Activated T-helper 17 cell treated with anti-CD3 and anti-CD28 coated beads, Interleukin-2, amount 50 U/mL, for 72 hours (primary cell): ENCODE results near the gene IQCB1. TPM values are rescaled to one million over a fixed set of nuclear protein-coding genes. Genes with fewer than 3 reads are reported as not detected.
"Not testable (repeated sequence)": the region's sequence is repeated elsewhere in the genome, so short reads cannot be mapped to it uniquely, and the experiment has no call there.

ENCODE experiments used
- ATAC-seq: fragments of 150-1000 bp; cut with Tn5 transposase; replicated peaks from 2 replicates; pipeline ENCODE4 v1.10.0; 2021; ENCODE audit warnings: mild to moderate bottlenecking, moderate library complexity
- H3K27ac Mint-ChIP-seq: one replicate; pipeline ENCODE4 v1.8.0; 2022; ENCODE audit warnings: mixed read lengths
- H3K27me3 Mint-ChIP-seq: one replicate; pipeline ENCODE4 v1.8.0; 2022; ENCODE audit warnings: mixed read lengths
- H3K36me3 Mint-ChIP-seq: one replicate; pipeline ENCODE4 v1.8.0; 2022; ENCODE audit warnings: low read depth, mild to moderate bottlenecking, mixed read lengths
- H3K4me1 Mint-ChIP-seq: one replicate; pipeline ENCODE4 v1.8.0; 2022; ENCODE audit warnings: mixed read lengths
- H3K4me3 Mint-ChIP-seq: one replicate; pipeline ENCODE4 v1.8.0; 2022; ENCODE audit warnings: mild to moderate bottlenecking, mixed read lengths
- H3K9me3 Mint-ChIP-seq: one replicate; pipeline ENCODE4 v1.8.0; 2022; ENCODE audit warnings: mixed read lengths
- total RNA-seq, 2 donors: library from RNA; stranded (reverse); gene quantifications; one replicate each; pipeline ENCODE4 v1.2.3, GENCODE V29; 2022

Gene IQCB1
- total RNA-seq, 2 donors from 2014 or later, result 41.7 to 47.5 TPM

DNA sequence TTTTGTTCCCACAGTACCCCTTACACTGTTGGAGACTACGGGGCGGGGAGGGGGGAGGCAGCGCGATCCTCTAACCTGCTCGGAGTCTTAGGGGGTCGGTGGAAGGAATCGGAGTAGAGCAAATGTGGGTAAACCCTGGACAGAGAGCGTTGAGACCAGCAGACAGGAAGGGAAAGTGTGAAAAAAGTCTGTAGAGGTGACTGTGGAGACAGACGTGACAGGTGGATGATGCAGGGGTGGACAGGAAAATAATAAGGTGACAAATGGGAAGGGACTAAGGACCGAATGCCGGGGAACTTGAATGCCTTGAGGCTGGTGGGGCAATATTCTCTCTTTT lies 573 bp upstream of the IQCB1 start:
- H3K27me3 Mint-ChIP-seq, result no peaks in the 10 kb centered on the region
- H3K27ac Mint-ChIP-seq, result peak overlapping the region; percentile 92
- peaks cover 46% of the 10 kb centered on the region for H3K36me3 Mint-ChIP-seq
- no peaks in the 10 kb centered on the region for H3K9me3 Mint-ChIP-seq
- peak overlapping the region; percentile 93 for H3K4me3 Mint-ChIP-seq
- ATAC-seq, result peak; percentile 37
- H3K4me1 Mint-ChIP-seq, result peaks cover 12% of the 10 kb centered on the region

DNA sequence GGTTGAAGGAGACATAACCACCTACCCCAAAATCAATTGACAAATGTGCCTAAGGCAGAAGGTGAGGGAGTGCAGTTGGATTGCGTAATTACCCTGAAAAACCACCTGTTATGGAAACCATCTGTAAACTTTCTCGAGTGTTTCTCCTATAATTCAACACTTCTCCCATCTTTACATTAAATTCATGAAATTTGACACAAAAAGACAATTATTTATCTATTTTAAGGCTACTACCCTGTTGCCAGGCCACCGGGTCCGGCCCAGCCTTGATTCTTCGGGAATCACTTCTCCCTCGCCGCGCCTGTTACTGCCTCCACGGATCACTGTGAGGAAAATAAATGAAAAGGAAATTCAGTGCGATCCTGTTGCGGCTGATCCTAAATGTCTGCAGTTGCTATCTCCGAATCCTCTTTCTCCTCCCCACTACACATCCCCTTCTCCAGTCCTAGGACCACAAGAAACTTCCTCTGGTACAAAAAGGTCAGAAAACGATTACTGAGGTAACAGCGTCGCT lies 646 bp downstream of the IQCB1 start:
- peak overlapping the region; percentile 93 for H3K4me3 Mint-ChIP-seq
- H3K9me3 Mint-ChIP-seq, result no peaks in the 10 kb centered on the region
- H3K4me1 Mint-ChIP-seq, result peaks cover 12% of the 10 kb centered on the region
- H3K27ac Mint-ChIP-seq, result peak overlapping the region; percentile 92
- H3K36me3 Mint-ChIP-seq, result peaks cover 55% of the 10 kb centered on the region
- no peak for ATAC-seq
- H3K27me3 Mint-ChIP-seq, result no peaks in the 10 kb centered on the region

DNA sequence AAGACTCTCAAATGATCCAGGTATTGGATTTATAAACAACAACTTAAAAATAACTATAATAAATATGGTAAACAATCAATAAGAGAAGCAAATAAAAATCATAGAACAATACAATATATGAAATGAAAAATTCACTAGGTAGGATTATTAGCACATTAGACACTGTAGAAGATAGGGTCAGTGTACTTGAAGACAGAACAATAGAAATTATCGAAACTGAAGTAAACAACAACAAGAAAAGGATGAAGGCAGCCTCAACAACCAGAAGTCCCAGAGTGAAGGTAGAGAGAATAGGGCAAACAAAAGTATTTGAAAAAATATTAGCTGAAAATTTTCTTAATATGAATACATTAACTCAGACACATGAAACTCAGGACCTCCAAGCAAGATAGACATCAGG lies 11.9 kb downstream of the IQCB1 start:
- H3K36me3 Mint-ChIP-seq, result peaks cover 94% of the 10 kb centered on the region
- no peaks in the 10 kb centered on the region for H3K27me3 Mint-ChIP-seq
- no peak overlapping the region for H3K4me3 Mint-ChIP-seq
- ATAC-seq, result no peak
- H3K4me1 Mint-ChIP-seq, result peaks cover 5% of the 10 kb centered on the region
- peaks cover 6% of the 10 kb centered on the region for H3K9me3 Mint-ChIP-seq
- H3K27ac Mint-ChIP-seq, result no peak overlapping the region

DNA sequence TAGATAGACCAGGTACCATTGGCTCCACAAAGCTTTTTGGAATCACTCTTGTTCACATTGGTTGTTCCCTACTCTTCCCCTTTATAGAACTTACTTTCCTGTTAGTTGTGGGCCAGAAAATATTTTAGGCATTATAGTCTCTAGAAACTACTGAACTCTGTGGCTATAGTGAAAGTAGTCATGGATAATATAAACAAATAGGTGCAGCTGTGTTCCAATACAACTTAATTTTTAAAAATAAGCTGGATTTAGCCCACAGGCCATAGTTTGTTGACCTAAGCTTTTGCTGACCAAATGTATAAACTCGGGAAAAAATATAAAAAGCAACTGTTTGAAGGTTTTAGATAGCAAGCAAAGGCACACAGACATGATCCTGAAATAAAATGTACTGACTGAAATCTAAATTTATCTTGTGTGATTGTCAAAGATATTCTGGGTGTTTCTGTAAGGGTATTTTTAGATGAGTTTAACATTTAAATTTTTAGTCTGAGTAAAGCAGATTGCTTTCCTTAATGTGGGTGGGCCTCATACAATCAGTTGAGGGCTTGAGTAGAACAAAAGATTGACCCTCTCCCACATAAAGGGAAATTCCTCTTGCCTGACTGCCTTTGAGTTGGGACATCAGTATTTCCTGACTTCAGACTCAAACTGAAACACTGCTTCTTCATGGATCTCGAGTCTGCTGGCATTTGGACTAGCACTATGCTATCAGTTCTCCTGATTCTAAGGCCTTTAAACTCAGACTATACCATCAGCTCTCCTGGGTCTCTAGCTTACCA lies 13.2 kb downstream of the IQCB1 start:
- H3K27ac Mint-ChIP-seq, result no peak overlapping the region

DNA sequence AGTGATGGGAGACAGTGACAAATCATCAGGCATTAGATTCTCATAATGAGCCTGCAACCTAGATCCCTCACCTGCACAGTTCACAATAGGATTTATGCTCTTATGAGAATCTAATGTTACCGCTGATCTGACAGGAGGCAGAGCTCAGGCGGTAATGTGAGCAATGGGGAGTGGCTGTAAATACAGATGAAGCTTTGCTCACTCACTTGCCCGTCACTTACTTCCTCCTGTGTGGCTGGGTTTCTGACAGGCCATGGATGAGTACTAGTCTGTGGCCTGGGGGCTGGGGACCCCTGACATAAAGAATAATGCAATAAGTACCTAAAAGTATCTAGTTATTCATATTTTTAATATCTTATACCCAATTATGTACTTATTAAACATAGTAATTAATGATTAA lies 15.6 kb downstream of the IQCB1 start:
- no peak overlapping the region for H3K27ac Mint-ChIP-seq
- H3K4me3 Mint-ChIP-seq, result no peak overlapping the region
- H3K36me3 Mint-ChIP-seq, result peaks cover 94% of the 10 kb centered on the region
- no peaks in the 10 kb centered on the region for H3K27me3 Mint-ChIP-seq
- peaks cover 17% of the 10 kb centered on the region for H3K4me1 Mint-ChIP-seq
- no peak for ATAC-seq
- peaks cover 6% of the 10 kb centered on the region for H3K9me3 Mint-ChIP-seq

More for the DNA sequence above, 13.2 kb downstream of the IQCB1 start:
- H3K4me1 Mint-ChIP-seq, result peaks cover 9% of the 10 kb centered on the region
- peaks cover 94% of the 10 kb centered on the region for H3K36me3 Mint-ChIP-seq
- peaks cover 6% of the 10 kb centered on the region for H3K9me3 Mint-ChIP-seq
- H3K4me3 Mint-ChIP-seq, result no peak overlapping the region
- no peaks in the 10 kb centered on the region for H3K27me3 Mint-ChIP-seq
- no peak for ATAC-seq

DNA sequence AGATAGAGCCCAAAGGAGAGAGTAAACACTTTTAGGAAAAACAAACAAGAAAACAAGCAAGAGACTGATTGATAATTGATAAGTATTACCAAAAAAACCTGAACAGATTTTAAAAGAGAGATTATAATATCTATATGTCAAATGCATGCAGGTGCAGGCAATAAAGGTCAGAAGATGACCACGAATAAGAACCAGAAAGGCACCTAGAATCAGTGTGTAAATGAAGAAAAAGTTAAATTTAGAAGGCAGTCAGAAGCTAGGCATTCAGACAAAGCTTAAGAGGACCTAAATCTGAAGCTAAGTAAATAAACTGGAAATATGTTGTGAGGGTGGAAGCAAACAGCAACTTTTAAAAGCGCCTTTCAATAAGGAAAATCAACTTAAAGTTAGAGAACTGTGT lies 16.3 kb downstream of the IQCB1 start:
- H3K27ac Mint-ChIP-seq, result no peak overlapping the region
- ATAC-seq, result no peak
- peaks cover 24% of the 10 kb centered on the region for H3K4me1 Mint-ChIP-seq
- peaks cover 6% of the 10 kb centered on the region for H3K9me3 Mint-ChIP-seq
- no peak overlapping the region for H3K4me3 Mint-ChIP-seq
- H3K27me3 Mint-ChIP-seq, result no peaks in the 10 kb centered on the region
- H3K36me3 Mint-ChIP-seq, result peaks cover 94% of the 10 kb centered on the region

DNA sequence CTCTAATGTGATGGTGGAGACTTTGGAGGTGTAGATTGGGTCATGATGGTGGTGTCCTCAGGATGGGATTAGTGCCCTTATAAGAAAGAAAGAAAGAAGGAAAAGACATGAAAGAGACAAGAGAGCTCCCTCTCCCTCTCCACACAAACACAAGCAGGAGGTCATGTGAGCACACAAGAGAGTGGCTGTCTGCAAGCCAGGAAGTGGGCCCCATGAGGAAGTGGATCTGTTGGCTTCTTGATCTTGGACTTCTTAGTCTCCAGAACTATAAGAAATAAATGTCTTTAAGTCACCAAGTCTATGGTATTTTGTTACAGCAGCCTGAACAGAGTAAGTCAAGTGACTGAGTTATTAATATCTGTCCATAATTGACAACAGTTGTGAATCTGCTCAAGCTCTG lies 17.1 kb downstream of the IQCB1 start:
- Mint-ChIP-seq H3K27ac (no peak overlapping the region), H3K9me3 (peaks cover under 1% of the 10 kb centered on the region)

DNA sequence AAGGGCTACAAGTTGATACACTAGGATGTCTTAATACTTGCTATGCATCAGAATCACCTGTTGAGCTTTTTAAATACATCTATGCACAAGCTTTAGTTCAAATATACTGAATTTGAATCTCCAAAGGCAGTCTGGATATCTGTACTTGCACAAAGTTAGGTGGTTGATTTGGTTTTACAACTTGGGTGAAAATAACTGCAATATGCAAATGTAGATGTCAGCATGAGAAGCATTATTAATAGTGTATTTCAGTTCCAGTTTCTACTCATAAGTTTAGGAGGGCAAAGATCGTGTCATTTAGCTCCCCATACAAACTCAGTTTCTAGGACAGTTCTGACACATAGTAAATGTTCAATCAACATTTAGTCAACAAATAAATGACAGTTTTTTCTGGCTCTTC lies 25.6 kb downstream of the IQCB1 start:
- H3K27me3 Mint-ChIP-seq, result no peaks in the 10 kb centered on the region
- H3K9me3 Mint-ChIP-seq, result no peaks in the 10 kb centered on the region
- H3K4me1 Mint-ChIP-seq, result peaks cover 17% of the 10 kb centered on the region
- no peak overlapping the region for H3K27ac Mint-ChIP-seq
- H3K4me3 Mint-ChIP-seq, result no peak overlapping the region
- peak; percentile 68 for ATAC-seq
- peaks cover 89% of the 10 kb centered on the region for H3K36me3 Mint-ChIP-seq

More for the DNA sequence above, 17.1 kb downstream of the IQCB1 start:
- H3K36me3 Mint-ChIP-seq, result peaks cover 94% of the 10 kb centered on the region
- no peak overlapping the region for H3K4me3 Mint-ChIP-seq
- H3K4me1 Mint-ChIP-seq, result peaks cover 28% of the 10 kb centered on the region
- ATAC-seq, result no peak
- no peaks in the 10 kb centered on the region for H3K27me3 Mint-ChIP-seq

DNA sequence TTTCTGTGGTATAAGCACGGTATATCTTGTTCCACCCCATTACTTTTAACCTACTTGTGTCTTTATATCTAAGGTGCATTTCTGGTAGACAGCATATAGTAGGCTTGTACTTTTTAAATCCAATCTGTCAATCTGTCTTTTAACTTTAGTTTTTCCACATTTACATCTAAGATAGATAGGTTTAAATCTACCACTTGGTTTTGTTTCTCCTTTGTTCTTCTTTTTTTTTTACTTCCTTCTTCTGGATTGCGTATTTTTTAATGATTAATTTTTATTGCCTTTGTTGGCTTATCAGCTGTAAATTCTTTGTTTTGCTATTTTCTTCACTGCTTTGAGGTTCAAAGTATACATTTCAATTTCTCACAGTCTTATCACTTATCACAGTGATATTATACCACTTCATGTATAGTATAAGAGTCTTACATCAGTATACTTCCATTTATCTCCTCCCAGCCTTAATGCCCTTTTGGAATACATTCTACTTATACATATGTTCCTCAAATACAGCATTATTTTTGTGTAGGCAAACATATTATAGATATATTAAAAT lies 31.0 kb downstream of the IQCB1 start:
- peaks cover 90% of the 10 kb centered on the region for H3K36me3 Mint-ChIP-seq
- H3K4me1 Mint-ChIP-seq, result peaks cover 10% of the 10 kb centered on the region
- no peaks in the 10 kb centered on the region for H3K27me3 Mint-ChIP-seq
- no peak overlapping the region for H3K4me3 Mint-ChIP-seq
- H3K27ac Mint-ChIP-seq, result no peak overlapping the region
- ATAC-seq, result no peak
- no peaks in the 10 kb centered on the region for H3K9me3 Mint-ChIP-seq

DNA sequence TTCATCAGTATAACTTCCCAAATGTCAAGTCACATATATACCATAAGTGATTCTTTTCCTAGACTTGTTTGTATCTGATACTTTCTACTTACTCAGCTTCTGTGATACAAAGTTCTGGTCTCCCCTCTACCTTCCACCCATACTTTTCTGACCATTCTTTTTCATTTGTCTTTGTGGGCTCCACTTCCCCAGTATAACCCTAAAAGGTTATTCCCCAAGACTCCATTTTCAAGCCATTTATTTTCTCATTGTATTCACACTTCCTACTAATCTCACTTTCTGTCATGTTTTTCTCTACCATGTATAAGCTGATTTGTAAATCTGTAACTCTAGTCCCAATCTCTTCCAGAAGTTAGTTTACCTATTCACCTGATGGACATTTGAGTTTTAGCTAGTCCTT lies 34.0 kb downstream of the IQCB1 start:
- ATAC-seq, result peak; percentile 50

DNA sequence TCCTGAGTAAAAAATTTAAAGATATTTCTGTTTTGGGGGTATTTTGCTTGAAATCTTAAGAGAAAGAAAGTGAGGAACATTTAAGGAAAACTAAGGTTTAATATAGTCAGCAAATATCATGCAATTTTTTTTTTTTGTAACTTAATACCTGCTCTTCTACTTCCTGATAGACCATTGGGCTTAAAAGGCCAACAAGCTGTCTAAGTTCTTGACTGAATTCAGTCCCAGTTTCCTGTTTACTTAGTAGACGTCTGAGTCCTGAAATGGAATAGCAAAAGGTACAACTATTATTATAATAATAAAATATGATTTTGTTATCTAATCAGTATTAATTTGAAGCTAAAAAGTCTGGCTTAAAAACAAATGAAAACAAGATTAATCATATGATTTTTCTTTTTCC lies 37.9 kb downstream of the IQCB1 start:
- H3K27me3 Mint-ChIP-seq, result no peaks in the 10 kb centered on the region
- no peak for ATAC-seq
- H3K9me3 Mint-ChIP-seq, result no peaks in the 10 kb centered on the region
- peaks cover 89% of the 10 kb centered on the region for H3K36me3 Mint-ChIP-seq
- peaks cover 10% of the 10 kb centered on the region for H3K4me1 Mint-ChIP-seq
- H3K4me3 Mint-ChIP-seq, result no peak overlapping the region
- no peak overlapping the region for H3K27ac Mint-ChIP-seq

More for the DNA sequence above, 34.0 kb downstream of the IQCB1 start:
- H3K36me3 Mint-ChIP-seq, result peaks cover 88% of the 10 kb centered on the region
- H3K27me3 Mint-ChIP-seq, result no peaks in the 10 kb centered on the region
- H3K9me3 Mint-ChIP-seq, result no peaks in the 10 kb centered on the region
- peak overlapping the region; percentile 0 for H3K27ac Mint-ChIP-seq
- peaks cover 10% of the 10 kb centered on the region for H3K4me1 Mint-ChIP-seq
- H3K4me3 Mint-ChIP-seq, result no peak overlapping the region

DNA sequence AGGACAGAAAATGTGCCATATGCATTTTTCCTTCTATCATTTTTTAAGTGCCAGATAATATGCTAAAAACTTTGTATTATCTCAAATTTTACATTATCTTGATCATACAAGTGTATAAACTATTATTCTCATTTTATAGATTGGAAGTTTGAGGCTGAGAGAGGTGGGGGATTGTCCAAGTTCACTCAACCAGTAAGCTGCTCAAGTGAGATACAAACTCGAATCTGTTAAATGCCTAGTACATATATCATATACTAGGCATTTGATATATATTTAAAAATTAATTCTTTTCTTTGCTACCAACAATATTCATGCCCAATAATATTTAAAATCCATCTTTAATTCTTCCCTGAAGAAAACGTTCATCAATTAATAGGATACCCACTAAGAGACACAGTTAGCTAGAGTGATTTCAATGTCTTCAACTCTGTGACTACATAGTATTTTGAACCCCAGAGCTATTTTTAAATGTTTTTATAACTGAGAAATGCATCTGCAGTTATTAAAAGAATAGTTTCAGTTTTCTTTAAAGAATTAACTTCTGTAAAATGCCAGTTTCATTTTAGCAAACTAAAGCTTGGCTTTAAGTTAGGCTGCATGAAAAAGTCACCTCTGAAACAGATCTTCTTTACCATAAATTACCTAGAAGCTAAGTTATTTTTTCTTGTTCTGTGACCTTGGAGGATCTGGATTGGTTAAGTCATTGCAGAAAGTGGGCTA lies 40.4 kb downstream of the IQCB1 start:
- Mint-ChIP-seq H3K27me3 (no peaks in the 10 kb centered on the region), H3K36me3 (peaks cover 90% of the 10 kb centered on the region), H3K4me1 (no peaks in the 10 kb centered on the region), H3K4me3 (no peak overlapping the region), H3K27ac (no peak overlapping the region), H3K9me3 (no peaks in the 10 kb centered on the region)
- no peak for ATAC-seq

DNA sequence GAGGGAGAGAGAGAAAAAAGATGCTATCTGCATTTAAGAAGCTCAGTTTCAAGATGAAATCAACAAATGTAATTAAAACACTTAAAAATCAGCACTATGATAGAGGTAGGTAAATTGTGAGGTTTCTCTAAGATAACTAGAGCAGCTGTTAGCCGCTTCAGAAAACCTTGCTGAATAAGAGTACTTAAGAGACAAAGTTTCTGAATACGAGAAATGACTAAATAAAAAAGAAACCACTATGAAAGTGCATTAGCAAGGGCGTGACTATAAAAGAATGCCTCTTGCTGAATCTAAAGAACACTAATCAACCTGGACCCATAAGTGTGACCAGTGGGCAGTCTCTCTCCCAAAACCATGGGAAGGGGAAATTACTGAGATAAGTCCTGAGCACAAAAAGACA lies 41.8 kb downstream of the IQCB1 start:
- no peak for ATAC-seq
- Mint-ChIP-seq H3K4me3 (no peak overlapping the region), H3K9me3 (no peaks in the 10 kb centered on the region), H3K4me1 (no peaks in the 10 kb centered on the region), H3K27ac (no peak overlapping the region), H3K36me3 (peaks cover 91% of the 10 kb centered on the region), H3K27me3 (no peaks in the 10 kb centered on the region)

DNA sequence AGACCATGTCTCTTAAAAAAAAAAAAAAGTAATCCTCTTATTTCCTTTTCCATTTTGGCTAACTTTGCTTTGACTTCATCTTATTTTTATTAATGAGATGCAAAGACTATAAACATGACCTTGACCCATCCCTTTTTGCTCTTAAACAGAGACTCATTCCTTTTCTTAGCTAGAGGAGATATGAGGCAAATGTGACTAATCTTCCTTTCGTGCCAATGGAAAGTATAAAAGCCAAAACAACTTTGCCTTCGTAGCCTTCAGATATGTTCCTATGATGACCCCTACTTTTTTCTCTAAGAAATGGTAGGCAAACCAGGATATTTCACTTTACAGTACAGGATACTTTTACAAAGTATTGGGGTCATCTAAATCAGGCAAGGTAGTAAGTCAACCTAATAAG lies 48.4 kb downstream of the IQCB1 start:
- Mint-ChIP-seq H3K27me3 (no peaks in the 10 kb centered on the region), H3K4me3 (no peak overlapping the region), H3K9me3 (no peaks in the 10 kb centered on the region), H3K27ac (peak overlapping the region; percentile 54), H3K36me3 (peaks cover 97% of the 10 kb centered on the region), H3K4me1 (peaks cover 4% of the 10 kb centered on the region)
- ATAC-seq, result no peak

DNA sequence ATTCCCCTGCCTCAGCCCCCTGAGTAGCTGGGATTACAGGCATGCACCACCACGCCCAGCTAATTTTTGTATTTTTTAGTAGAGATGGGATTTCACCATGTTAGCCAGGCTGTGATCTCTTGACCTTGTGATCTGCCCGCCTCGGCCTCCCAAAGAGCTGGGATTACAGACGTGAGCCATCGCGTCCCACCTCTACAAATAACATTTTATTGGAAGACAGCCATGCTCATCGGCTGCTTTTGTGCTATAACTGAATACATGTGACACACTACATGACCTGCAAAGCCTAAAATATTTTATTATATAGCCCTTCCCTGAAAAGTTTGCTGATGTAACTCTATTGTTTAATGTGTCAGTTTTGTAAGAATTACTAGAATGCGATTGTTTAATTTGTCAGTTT lies 52.1 kb downstream of the IQCB1 start:
- peaks cover 100% of the 10 kb centered on the region for H3K36me3 Mint-ChIP-seq
- H3K4me1 Mint-ChIP-seq, ATAC-seq, H3K9me3 Mint-ChIP-seq, H3K27me3 Mint-ChIP-seq, H3K4me3 Mint-ChIP-seq, H3K27ac Mint-ChIP-seq: not testable (repeated sequence)
